GM19455 (cell line): Measurements from ENCODE around the gene ABCC3.

ENCODE experiments used
- ATAC-seq: cut with Tn5 transposase; IDR thresholded peaks from one replicate; pipeline ENCODE4 v1.9.1; 2021; ENCODE audit not compliant: unreplicated experiment

Gene ABCC3

DNA sequence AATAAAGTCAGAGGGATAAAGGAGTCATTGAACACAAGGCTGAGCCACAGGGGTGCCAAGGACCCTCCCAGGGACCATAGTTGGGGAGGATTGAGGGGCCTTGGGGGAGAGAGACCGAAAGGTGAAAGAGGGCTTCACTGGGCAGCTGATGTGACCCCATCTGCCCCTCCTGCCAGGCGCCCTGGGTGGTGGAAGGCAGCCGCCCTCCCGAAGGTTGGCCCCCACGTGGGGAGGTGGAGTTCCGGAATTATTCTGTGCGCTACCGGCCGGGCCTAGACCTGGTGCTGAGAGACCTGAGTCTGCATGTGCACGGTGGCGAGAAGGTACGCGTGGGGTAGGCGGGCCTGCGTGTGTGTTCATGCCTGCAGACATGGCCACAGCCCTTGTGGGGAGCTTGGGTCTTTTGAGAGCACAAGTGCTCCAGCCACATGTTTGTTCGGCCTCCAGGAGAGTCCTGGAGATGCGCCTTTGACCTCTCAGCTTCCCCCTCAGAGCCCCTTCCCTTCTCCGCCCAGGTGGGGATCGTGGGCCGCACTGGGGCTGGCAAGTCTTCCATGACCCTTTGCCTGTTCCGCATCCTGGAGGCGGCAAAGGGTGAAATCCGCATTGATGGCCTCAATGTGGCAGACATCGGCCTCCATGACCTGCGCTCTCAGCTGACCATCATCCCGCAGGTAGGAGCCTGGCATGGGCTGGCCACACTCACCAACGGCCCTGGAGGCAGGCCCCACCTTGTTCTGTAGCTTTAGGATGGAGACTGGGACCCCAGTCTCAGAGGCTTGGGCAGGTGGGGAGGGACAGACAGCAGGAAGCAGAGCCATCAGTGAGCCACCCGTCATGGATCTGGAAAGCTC lies 49.0 kb downstream of the ABCC3 start:
- ATAC-seq, result no peak

DNA sequence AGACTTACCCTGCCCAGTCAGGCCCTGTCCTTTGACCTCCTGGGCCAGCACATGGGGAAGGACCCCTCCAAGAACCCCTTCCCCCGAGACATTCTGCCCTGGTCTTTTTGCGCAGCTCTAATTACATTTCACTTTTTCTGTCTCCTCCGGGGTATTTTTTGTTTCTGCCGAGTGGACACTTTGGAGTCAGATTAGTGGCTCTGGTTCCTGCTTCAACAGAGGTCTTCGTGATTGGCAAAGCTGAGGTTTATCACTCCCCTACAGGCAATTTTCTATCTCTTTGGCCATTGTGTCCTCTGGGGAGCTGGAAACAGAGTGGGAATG lies 49.6 kb downstream of the ABCC3 start:
- no peak for ATAC-seq

DNA sequence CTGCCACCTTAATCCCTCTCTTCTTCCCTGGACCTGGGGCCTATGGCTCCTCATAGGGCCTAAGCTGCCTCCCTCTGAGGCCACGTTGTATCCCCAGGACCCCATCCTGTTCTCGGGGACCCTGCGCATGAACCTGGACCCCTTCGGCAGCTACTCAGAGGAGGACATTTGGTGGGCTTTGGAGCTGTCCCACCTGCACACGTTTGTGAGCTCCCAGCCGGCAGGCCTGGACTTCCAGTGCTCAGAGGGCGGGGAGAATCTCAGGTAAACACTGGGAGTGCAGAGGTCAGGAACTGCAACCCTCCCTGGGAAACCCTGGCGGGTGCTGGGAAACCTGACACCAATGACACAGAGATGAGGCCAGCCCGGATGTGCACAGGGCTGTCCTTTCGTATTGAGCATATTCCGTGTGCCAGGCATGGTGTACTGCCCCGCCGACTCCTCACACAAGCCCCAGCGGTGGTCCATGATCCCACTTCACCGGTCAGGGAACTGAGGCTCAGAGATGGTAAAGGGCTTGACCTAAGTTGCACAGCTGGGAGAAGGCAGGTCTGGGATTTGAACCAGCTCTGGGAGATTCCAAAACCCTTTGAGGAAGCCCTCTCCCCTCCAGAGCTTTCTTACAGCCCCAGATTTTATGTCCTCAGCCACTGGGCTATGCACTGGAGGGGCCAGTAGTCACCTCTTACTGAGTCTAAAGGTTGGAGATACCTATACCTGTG lies 50.1 kb downstream of the ABCC3 start:
- ATAC-seq, result no peak

DNA sequence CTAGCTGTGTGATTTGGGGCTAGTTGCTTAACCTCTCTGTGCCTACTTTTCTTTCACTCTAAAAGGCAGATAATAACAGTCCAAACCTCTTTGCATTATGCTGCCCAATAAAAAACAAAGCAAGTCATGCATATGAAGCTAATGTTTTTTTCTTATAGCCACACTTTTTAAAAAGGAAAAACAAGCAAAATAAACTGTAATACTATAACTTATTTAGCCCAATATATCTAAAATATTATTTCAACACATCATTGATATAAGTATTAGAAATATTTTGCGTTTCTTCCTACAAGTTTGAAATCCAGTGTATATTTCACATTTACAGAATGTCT lies 50.6 kb downstream of the ABCC3 start:
- no peak for ATAC-seq

DNA sequence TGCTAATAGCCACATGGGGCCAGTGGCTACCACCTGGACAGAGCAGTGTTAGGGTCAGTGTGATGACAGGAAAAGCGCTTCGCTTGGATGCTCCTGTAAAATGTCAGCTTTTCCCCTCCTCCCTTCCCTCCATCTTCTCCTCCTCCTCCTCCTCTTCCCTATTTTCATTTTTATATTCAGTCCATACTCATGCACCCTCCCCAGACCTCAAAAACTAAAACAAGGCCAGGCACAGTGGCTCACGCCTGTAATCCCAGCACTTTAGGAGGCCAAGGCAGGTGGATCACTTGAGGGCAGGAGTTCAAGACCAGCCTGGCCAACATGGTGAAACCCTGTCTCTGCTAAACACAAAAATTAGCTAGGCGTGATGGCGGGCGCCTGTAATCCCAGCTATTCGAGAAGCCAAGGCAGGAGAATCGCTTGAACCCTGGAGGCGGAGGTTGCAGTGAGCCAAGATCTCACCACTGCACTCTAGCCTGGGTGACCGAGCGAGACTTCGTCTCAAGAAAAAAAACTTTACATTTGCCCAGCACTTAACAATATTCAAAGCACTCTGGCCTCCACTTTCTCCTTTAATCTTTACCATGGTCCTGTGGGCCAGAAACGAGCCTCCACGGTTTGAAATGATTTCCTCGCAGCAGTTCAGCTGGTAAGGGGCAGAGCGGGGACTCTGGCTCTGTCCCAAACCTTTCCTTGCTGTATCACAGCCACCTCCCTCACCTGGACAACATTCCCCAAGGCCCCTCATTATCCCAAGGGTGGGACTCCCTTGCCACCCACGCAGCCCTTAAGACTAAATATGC lies 51.2 kb downstream of the ABCC3 start:
- ATAC-seq, result no peak

DNA sequence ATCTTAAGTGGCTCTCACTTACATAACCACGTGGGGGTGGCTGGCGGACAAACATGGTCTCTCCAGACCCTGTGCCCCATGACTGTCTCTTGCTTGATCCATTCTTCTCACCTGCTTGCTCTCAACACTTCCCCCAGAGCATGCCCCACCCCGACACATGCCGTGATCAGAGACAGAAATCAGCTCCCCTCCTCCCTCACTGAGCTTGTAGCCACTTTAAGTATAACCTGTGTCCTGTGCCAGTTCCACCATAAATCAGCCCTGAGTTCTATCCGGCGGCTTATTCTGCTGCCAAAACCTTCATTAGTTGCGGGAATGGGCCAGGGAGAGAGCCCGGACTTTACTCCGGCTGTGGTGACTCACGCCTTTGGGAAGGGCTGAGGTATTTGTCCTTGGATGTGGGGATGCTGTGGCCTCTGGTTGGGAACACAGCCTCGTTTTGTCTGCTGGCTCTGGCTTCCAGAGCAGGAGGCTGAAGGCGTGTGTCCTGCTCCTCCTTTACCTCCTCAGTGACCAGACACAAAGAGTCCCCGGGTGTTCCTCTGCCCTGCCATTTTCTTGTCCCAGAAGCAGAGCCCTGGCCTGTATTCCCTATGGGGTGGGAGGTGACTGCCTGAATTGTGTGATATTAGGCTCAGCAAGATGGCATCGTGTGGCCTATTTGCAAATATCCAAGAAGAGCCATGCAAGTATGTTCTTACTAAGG lies 52.0 kb downstream of the ABCC3 start:
- no peak for ATAC-seq

DNA sequence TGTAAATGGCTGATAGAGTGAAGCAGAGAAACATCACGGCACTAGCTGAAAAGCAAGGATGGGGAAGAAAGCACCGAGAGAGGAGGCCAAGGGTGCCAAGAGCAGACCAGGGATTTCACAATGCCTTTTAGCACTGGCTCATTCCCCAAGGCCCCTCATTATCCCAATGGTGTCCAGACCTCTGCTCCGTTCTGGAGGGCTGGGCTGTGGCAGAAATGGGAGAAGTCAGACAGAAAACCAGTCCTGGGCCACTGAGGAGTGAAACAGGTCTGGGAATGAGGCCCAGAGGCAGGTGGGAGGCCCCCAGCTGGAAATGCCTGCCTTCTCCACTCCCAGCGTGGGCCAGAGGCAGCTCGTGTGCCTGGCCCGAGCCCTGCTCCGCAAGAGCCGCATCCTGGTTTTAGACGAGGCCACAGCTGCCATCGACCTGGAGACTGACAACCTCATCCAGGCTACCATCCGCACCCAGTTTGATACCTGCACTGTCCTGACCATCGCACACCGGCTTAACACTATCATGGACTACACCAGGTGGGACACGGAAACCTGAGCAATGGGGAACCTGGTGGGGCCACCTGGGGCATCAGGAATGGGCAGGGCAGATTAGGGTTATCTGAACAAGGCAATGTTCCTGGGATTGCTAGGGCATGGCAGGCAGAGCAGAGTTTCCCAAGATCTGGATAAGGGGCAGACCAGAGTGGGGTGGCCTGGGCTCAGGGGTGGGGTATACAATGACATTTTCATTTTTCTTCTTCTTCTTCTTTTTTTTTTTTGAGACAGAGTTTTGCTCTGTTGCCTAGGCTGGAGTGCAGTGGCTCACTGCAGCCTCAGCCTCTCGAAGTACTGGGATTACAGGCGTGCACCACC lies 52.8 kb downstream of the ABCC3 start:
- ATAC-seq, result no peak

DNA sequence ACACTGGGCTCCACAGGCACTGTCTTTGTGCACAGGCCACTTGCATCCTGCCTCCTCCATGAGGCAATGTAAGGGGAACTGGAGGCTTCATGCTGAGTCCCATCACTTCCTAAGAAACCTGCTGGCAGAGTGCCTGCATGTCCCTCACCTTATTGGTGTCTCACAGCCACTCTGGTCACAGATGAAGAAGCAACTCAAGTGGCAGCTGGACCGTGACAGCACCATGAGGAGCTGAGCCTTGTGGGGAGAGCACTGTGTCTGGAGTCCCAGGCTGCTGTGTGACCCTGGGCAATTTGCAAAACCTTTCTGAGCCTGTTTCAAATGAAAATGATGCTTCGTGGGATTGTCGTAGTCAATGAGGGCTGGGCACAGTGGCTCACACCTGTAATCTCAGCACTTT lies 53.6 kb downstream of the ABCC3 start:
- ATAC-seq, result no peak

DNA sequence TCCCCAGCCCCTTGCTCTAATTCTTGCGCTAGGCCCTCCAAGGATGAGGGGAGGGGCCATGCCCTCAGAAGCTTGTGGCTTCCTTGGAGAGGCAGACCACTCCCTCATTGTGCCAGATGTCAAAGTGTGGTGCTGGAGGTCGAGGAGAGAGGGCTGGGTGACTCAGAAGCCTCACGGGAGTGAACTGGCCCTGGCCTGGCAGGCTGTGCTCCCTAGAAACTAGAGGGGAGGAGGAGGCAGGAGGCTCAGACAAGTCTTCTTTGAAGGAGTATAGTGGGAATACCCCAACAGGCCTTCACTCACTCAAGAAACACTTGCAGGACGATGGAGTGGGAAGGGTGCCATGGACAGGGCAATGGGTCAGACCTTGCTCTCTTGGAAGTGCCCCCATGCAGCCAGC lies 54.6 kb downstream of the ABCC3 start:
- no peak for ATAC-seq

DNA sequence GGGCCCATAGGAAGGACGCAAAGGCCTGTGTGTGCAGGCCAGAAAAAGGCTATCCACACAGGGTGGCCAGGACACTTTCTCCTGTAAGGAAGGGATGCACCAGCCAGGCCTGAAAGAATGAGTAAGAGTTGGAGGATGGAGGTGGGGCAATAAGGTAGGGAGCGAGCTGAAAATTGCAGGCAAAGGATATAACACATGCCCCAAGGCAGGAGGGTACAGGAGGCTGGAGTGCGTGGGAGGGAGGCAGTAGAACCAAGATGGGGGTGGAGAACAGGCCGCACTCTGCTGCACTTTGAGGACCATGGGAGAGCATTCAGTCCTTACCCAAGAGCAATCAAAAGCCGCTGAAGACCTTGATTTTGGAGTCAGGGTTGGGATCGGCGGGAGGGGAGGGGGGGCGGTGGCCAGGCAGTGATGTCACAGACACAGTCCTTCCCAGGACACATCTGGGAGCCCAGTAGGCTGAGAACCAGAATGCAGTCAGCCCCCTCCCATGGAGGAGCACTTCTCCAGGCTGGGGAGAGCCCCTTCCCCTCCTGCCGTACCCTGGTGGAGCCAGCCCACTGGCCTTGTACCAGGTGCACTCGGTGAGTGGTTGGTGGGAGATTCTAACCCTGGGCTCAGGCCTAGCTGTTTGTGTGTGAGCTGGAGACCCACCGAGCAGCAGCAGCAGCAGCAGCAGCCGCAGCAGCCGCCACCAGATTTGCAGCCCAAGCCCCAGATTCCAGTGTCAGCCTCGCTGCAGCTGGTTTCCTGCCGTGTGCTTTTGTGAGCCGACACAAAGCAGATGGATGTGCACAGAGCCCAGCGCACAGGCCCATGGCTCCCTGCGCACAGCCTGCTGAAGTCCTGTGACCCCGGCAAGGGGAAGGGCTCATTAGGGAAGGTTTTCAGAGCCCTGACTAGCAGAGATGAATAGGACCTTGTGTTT lies 55.5 kb downstream of the ABCC3 start:
- ATAC-seq, result no peak

DNA sequence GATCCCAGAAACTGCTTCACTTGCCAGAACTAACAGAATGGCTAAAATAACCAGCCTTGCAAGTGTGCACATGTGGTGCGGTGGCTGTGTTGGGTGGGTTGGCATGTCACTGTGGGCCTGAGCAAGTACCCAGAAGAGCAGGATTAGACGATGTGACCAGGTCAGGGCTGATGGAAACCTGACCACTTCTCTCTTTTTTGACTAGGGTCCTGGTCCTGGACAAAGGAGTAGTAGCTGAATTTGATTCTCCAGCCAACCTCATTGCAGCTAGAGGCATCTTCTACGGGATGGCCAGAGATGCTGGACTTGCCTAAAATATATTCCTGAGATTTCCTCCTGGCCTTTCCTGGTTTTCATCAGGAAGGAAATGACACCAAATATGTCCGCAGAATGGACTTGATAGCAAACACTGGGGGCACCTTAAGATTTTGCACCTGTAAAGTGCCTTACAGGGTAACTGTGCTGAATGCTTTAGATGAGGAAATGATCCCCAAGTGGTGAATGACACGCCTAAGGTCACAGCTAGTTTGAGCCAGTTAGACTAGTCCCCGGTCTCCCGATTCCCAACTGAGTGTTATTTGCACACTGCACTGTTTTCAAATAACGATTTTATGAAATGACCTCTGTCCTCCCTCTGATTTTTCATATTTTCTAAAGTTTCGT lies 56.3 kb downstream of the ABCC3 start:
- no peak for ATAC-seq

DNA sequence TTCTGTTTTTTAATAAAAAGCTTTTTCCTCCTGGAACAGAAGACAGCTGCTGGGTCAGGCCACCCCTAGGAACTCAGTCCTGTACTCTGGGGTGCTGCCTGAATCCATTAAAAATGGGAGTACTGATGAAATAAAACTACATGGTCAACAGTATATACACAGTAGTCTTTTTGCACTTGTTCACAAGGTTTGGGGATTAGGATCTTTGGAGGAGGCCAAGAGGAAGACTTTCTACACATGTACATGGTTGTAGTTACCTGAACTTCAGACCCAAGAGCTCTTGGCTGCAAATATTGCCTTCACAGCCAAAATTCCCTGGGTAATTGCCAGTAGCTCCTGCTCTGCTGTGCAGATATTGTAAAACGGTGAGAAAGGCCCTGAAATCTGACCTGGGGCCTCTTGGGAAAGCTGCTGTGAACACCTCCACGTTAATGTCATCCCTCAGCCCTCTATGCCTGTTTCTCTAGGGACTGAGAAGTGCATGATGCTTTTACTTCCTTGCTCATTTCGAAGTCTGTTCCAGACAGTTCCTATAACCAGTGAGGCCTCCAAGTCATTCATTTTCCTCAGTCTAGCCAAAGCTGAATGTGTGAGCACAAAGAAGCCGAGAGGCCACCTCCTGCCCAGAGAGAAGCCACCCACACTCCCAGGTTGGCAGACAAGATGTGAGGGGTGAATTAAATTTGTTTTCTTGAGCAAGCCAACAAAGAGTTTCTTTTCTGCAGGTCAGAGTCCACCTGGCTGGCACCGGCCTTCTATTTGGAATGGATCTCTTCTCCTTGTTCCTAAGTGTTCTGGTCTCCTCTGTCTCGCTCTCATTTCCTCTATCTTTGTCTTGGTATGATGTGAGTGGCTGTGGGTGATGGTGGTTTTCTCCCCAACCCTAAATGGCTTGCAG lies 57.1 kb downstream of the ABCC3 start:
- no peak for ATAC-seq

DNA sequence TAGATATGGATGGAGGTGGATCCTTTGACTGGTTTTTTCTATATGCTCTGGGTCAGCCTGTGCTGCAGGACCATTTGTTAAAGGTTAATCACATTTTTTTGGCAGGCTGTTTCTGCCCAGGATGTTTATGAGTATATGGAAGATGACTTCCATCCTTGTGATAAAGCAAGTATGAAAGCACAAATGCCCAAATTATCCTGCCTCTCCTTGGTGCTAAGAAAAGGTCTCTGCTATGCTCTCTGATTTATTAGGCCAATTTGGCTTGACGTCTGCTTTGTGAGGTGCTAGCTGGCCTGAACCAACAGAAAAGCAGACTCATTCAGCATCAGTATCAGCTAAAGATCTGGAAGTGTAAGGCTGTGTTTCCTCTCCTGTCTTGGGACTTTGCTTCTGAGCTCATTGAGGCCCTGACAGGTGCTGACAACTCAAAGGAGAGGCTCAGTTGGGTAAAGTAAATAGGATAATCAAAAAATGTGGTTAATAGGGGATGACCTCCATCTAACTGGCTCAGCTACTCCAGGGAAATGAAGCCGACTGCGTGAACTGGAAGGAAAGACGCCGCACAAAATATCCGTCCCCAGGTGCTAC lies 57.9 kb downstream of the ABCC3 start:
- ATAC-seq, result no peak

DNA sequence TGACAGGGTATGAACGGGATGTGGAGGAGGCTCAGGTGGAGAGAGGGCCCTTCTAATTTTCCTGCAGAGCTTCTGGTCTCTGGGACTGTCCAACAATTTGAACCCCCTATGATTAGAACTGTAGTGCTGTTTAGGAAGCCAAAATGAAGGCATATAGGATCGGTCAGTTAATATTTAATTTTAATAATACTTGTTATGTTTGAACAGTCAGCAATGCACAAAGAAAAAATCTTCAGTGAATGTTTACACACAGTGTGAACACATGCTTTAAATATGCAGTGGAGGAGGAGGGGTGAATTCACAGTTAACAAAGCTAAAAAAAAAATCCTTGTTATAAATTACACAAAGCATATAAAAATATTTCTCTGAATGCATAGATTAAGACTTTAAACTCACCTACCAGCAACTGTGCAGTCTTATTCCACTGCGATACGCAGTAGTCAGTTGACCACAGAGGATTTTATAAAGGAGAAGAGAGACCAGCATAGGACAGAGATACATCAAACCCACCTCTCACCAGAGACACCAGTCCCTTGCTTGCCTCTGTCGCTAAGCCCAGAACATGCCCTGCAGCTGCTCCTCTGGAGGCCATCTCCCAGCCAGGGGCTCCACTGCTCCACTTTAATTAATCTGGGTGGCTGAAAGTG lies 58.5 kb downstream of the ABCC3 start:
- no peak for ATAC-seq

DNA sequence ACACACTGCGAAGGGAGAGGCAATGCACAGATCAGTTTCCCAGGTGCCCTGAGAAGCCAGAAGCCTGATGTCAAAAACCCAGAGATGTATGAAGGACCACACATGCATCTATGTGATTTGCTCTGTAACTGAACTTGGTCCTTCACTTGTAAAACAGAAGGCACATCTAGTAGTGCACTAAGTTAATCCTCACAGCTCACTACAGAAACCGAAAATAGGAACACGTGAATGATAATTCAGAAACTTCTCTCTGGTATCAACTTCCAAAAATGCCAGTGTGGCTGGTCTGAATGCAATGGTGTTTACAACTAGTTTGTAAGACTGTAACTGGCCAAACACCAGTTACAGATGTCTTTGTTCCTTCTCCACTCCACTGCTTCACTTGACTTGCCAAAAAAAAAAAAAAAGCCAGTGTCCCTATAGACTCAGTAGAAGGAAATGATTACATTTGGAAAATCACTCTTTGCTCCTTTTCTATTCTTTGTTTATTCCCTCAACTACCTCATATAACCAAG lies 61.7 kb downstream of the ABCC3 start:
- ATAC-seq, result no peak

DNA sequence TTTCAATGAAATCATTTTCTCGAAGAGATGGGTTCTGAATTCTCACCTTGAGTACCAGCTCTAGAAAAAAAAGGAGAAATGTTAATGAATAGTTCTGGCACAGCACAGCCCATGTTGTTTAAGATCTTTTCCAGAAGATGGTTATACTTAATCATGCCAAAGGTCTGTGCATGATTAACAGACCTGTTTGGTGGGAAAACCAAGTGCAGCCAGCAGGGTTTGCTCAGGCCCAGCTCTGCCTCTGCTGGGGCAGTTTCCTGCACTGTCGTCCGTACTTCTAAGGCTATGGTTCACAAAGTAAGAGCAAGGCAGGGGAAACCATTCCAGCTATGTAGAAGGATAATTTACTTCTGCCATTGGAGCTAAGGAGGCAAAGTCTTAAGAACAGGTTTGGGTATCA lies 62.4 kb downstream of the ABCC3 start:
- ATAC-seq, result no peak
